Measurements from ENCODE around the gene PLEKHG4B.

The PLEKHG4B gene

GRCh38 chr5:74503-75109, 17.4 kb upstream of the PLEKHG4B start:
- no peak for DNase-seq (ENCODE audit: low read depth)

- DNase-seq (ENCODE audit: low read depth), result no peak
Observed at GRCh38 chr5:75331-76320, 16.3 kb upstream of the PLEKHG4B start.

- DNase-seq (ENCODE audit: low read depth), result no peak
Observed at GRCh38 chr5:76358-77169, 15.4 kb upstream of the PLEKHG4B start.

- DNase-seq (ENCODE audit: low read depth), result no peak
Observed at GRCh38 chr5:77170-77501, 14.8 kb upstream of the PLEKHG4B start.

- DNase-seq (ENCODE audit: low read depth), result no peak
Observed at GRCh38 chr5:77546-77945, 14.4 kb upstream of the PLEKHG4B start.

- peak; percentile 31 for DNase-seq (ENCODE audit: low read depth)
Observed at GRCh38 chr5:77957-78804, 13.8 kb upstream of the PLEKHG4B start.

- no peak for DNase-seq (ENCODE audit: low read depth)
Observed at GRCh38 chr5:78805-79149, 13.2 kb upstream of the PLEKHG4B start.

- DNase-seq (ENCODE audit: low read depth), result no peak
Observed at GRCh38 chr5:79263-79662, 12.7 kb upstream of the PLEKHG4B start.

GRCh38 chr5:79821-80220, 12.1 kb upstream of the PLEKHG4B start:
- no peak for DNase-seq (ENCODE audit: low read depth)

GRCh38 chr5:81391-82021, 10.5 kb upstream of the PLEKHG4B start:
- no peak for DNase-seq (ENCODE audit: low read depth)

- DNase-seq (ENCODE audit: low read depth), result no peak
Observed at GRCh38 chr5:82097-82496, 9.9 kb upstream of the PLEKHG4B start.

GRCh38 chr5:82570-82969, 9.4 kb upstream of the PLEKHG4B start:
- no peak for DNase-seq (ENCODE audit: low read depth)

- no peak for DNase-seq (ENCODE audit: low read depth)
Observed at GRCh38 chr5:83029-83428, 8.9 kb upstream of the PLEKHG4B start.

- DNase-seq (ENCODE audit: low read depth), result no peak
Observed at GRCh38 chr5:85334-85995, 6.5 kb upstream of the PLEKHG4B start.

- no peak for DNase-seq (ENCODE audit: low read depth)
Observed at GRCh38 chr5:89337-90286, 2.4 kb upstream of the PLEKHG4B start.

GRCh38 chr5:90590-91547, 1.1 kb upstream of the PLEKHG4B start:
- DNase-seq (ENCODE audit: low read depth), result no peak

- no peak for DNase-seq (ENCODE audit: low read depth)
Observed at GRCh38 chr5:92401-93220, 643 bp downstream of the PLEKHG4B start.

Data from activated T-cell treated with anti-CD3 and anti-CD28 coated beads for 48 hours (primary cell).